ENCODE data around the gene EPRS1. TPM values are rescaled to one million over a fixed set of nuclear protein-coding genes. Genes with fewer than 3 reads are reported as not detected.

The EPRS1 gene
- total and polyA plus RNA-seq, 2 of the 13 experiments (the other 11 are each of a cell fraction or from before 2014, with no cell fraction given) = 86.1 to 124 TPM

- TF ChIP-seq, protein P1, sequence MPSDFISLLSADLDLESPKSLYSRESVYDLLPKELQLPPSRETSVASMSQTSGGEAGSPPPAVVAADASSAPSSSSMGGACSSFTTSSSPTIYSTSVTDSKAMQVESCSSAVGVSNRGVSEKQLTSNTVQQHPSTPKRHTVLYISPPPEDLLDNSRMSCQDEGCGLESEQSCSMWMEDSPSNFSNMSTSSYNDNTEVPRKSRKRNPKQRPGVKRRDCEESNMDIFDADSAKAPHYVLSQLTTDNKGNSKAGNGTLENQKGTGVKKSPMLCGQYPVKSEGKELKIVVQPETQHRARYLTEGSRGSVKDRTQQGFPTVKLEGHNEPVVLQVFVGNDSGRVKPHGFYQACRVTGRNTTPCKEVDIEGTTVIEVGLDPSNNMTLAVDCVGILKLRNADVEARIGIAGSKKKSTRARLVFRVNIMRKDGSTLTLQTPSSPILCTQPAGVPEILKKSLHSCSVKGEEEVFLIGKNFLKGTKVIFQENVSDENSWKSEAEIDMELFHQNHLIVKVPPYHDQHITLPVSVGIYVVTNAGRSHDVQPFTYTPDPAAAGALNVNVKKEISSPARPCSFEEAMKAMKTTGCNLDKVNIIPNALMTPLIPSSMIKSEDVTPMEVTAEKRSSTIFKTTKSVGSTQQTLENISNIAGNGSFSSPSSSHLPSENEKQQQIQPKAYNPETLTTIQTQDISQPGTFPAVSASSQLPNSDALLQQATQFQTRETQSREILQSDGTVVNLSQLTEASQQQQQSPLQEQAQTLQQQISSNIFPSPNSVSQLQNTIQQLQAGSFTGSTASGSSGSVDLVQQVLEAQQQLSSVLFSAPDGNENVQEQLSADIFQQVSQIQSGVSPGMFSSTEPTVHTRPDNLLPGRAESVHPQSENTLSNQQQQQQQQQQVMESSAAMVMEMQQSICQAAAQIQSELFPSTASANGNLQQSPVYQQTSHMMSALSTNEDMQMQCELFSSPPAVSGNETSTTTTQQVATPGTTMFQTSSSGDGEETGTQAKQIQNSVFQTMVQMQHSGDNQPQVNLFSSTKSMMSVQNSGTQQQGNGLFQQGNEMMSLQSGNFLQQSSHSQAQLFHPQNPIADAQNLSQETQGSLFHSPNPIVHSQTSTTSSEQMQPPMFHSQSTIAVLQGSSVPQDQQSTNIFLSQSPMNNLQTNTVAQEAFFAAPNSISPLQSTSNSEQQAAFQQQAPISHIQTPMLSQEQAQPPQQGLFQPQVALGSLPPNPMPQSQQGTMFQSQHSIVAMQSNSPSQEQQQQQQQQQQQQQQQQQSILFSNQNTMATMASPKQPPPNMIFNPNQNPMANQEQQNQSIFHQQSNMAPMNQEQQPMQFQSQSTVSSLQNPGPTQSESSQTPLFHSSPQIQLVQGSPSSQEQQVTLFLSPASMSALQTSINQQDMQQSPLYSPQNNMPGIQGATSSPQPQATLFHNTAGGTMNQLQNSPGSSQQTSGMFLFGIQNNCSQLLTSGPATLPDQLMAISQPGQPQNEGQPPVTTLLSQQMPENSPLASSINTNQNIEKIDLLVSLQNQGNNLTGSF (CRISPR knock-in tag; IDR thresholded peaks at IDR 0.05) = 0 out of 2 replicates have a peak, but pooled peaks have one; percentile 22
- TF ChIP-seq ZNF501 (CRISPR knock-in tag; IDR thresholded peaks at IDR 0.05) = peak; percentile 98
- TF ChIP-seq ZNF639 (CRISPR knock-in tag; conservative IDR thresholded peaks at IDR 0.05) = peak; percentile 92
- no peak for TF ChIP-seq ELF4 (CRISPR knock-in tag; IDR thresholded peaks at IDR 0.05; ENCODE audit: borderline replicate concordance)
- TF ChIP-seq THAP11 (CRISPR knock-in tag; IDR thresholded peaks at IDR 0.05) = peak; percentile 94
- no peak for TF ChIP-seq ATF3 (CRISPR knock-in tag; IDR thresholded peaks at IDR 0.05)
- TF ChIP-seq ZNF543 (CRISPR knock-in tag; IDR thresholded peaks at IDR 0.05) = no peak
- peak; percentile 70; the same call in 1 of the 2 replicates for TF ChIP-seq E2F1 (CRISPR knock-in tag; IDR thresholded peaks at IDR 0.05)
- TF ChIP-seq ZNF772 (CRISPR knock-in tag; IDR thresholded peaks at IDR 0.05) = peak; percentile 96
- peak; percentile 91 for TF ChIP-seq MXD4 (CRISPR knock-in tag; IDR thresholded peaks at IDR 0.05)
- TF ChIP-seq SRSF4 (IDR thresholded peaks at IDR 0.05; ENCODE audit: low read depth, low read length, poor library complexity, severe bottlenecking) = no peak
- peak; percentile 89; the same call in 1 of the 2 replicates for TF ChIP-seq MXD1 (CRISPR knock-in tag; IDR thresholded peaks at IDR 0.05)
- TF ChIP-seq MIER2 (CRISPR knock-in tag; IDR thresholded peaks at IDR 0.05) = no peak
- peak; percentile 94 for TF ChIP-seq HOMEZ (CRISPR knock-in tag; IDR thresholded peaks at IDR 0.05; ENCODE audit: low read depth)
- TF ChIP-seq SP5 (CRISPR knock-in tag; IDR thresholded peaks at IDR 0.05; ENCODE audit: borderline replicate concordance, low read depth) = peak; percentile 72
- peak; percentile 87; the same call in 1 of the 2 replicates for TF ChIP-seq SAFB2 (CRISPR knock-in tag; IDR thresholded peaks at IDR 0.05; ENCODE audit: borderline replicate concordance, low read depth)
- no peak for TF ChIP-seq DBP (CRISPR knock-in tag; IDR thresholded peaks at IDR 0.05; ENCODE audit: not compliant biosample characterization)
Observed at GRCh38 chr1:220046052-220046930, at the start of gene EPRS1 (continued).
